HG03280 (cell line): ENCODE data around the gene USE1.

ENCODE experiments used
- ATAC-seq: cut with Tn5 transposase; IDR thresholded peaks from one replicate; pipeline ENCODE4 v1.9.1; 2021; ENCODE audit warnings: mild to moderate bottlenecking, moderate library complexity; ENCODE audit not compliant: unreplicated experiment

The USE1 gene

GRCh38 chr19:17205237-17206140 lies 9.7 kb upstream of the USE1 start:
- ATAC-seq = no peak

GRCh38 chr19:17206736-17207581 lies 8.2 kb upstream of the USE1 start:
- ATAC-seq = no peak

- no peak for ATAC-seq
Observed at GRCh38 chr19:17209126-17210036, 5.8 kb upstream of the USE1 start.

GRCh38 chr19:17210296-17210695 lies 4.9 kb upstream of the USE1 start:
- no peak for ATAC-seq

- no peak for ATAC-seq
Observed at GRCh38 chr19:17211547-17212446, 3.4 kb upstream of the USE1 start.

GRCh38 chr19:17213334-17213733 lies 1.8 kb upstream of the USE1 start:
- ATAC-seq = no peak

- ATAC-seq = no peak
Observed at GRCh38 chr19:17214508-17215126, 540 bp upstream of the USE1 start.

GRCh38 chr19:17216058-17216670 lies 1.0 kb downstream of the USE1 start:
- ATAC-seq = no peak

- no peak for ATAC-seq
Observed at GRCh38 chr19:17219286-17219685, 4.1 kb downstream of the USE1 start.

GRCh38 chr19:17220207-17220758 lies 5.1 kb downstream of the USE1 start:
- ATAC-seq = no peak

GRCh38 chr19:17225053-17225452 lies 9.9 kb downstream of the USE1 start:
- no peak for ATAC-seq

GRCh38 chr19:17226002-17226933 lies 11.1 kb downstream of the USE1 start, which contains the start of gene OCEL1:
TSS of gene OCEL1 (plus strand) at chr19:17226226. CDS start at chr19:17226248, 22 bp downstream.
- peak; percentile 92 for ATAC-seq

- ATAC-seq = no peak
Observed at GRCh38 chr19:17227798-17228367, 12.7 kb downstream of the USE1 start.

GRCh38 chr19:17229890-17230289 lies 14.7 kb downstream of the USE1 start:
- no peak for ATAC-seq

- ATAC-seq = no peak
Observed at GRCh38 chr19:17232258-17232657, 17.1 kb downstream of the USE1 start.

GRCh38 chr19:17234911-17235299 lies 19.7 kb downstream of the USE1 start:
- no peak for ATAC-seq
